ENCODE data around the gene GPR108.

GPR108 gene

DNA sequence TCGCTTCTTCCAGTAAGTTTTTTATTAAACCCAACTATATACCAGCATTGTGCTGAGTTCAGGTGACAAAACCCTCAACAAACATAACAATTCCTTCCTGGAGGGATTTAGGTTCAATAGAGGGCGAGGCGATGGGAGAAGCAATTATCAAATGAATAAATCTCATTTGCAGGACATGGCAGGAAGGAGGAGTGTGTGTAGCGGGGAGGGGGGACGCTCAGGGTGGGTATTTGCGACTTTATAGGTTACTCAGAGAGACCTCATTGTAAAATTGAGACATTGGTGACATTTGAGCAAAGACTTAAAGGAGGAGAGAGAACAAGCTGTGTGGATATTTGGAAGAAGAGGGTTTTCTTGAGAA is 20.8 kb downstream of the GPR108 start (continued):
- TF ChIP-seq, protein P1, sequence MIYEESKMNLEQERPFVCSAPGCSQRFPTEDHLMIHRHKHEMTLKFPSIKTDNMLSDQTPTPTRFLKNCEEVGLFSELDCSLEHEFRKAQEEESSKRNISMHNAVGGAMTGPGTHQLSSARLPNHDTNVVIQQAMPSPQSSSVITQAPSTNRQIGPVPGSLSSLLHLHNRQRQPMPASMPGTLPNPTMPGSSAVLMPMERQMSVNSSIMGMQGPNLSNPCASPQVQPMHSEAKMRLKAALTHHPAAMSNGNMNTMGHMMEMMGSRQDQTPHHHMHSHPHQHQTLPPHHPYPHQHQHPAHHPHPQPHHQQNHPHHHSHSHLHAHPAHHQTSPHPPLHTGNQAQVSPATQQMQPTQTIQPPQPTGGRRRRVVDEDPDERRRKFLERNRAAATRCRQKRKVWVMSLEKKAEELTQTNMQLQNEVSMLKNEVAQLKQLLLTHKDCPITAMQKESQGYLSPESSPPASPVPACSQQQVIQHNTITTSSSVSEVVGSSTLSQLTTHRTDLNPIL (CRISPR knock-in tag; IDR thresholded peaks at IDR 0.05; ENCODE audit: low read depth), result no peak
- TF ChIP-seq BACH2 (CRISPR knock-in tag; IDR thresholded peaks at IDR 0.05; ENCODE audit: borderline replicate concordance), result no peak

GRCh38 chr19:6714749-6715555 is 22.4 kb downstream of the GPR108 start:
- TF ChIP-seq, protein P1 (CRISPR knock-in tag; IDR thresholded peaks at IDR 0.05; ENCODE audit: low read depth), result no peak
- TF ChIP-seq ZC3H10 (CRISPR knock-in tag; IDR thresholded peaks at IDR 0.05), result no peak
- no peak for TF ChIP-seq ZNF8 (CRISPR knock-in tag; IDR thresholded peaks at IDR 0.05)
- ATAC-seq, result no peak

DNA sequence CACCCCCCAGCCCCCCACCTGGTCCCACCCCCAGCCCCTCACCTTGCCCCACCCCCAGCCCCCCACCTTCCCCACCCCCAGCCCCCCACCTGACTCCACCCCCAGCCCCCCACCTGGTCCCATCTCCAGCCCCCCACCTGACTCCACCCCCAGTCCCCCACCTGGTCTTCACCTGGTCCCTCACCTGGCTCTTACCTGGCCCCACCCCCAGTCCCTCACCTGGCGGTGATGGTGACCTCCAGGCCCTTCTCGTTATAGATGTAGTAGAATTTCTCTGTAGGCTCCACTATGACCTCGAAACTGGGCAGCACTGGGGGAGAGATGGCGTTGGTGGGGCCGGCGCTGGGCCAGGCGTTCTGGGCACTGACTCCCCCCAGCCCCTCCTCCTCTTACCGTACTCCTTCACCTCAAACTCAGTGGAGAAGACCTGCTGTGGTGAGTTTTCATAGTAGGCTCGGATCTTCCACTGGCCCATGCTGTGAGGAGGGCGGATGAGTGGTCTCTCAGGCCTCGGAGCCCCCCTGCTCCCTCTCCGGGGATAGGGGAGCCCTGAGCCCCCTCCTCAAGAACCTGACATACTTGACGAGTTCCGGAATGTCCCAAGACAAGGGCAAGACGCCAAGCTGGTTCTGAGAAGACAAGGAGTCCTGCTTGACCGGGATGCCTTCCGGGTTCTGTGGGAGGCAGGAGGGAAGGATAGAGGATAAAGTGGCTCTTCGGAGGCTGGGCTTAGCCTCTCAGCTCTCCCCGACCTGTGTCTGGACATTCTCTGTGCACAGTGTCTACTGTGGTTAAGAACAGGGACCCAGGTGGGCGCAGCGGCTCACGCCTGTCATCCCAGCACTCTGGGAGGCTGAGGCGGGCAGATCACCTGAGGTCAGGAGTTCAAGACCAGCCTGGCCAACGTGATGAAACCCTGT is 23.3 kb downstream of the GPR108 start:
- TF ChIP-seq PPARA (CRISPR knock-in tag; IDR thresholded peaks at IDR 0.05; ENCODE audit: borderline replicate concordance) (no peak), ZNF8 (CRISPR knock-in tag; IDR thresholded peaks at IDR 0.05) (no peak), OSR1 (CRISPR knock-in tag; IDR thresholded peaks at IDR 0.05) (no peak), ISL1 (CRISPR knock-in tag; IDR thresholded peaks at IDR 0.05) (no peak), TCF4 (CRISPR knock-in tag; IDR thresholded peaks at IDR 0.05; ENCODE audit: borderline replicate concordance) (no peak), SNAI2 (CRISPR knock-in tag; IDR thresholded peaks at IDR 0.05) (no peak), ZC3H10 (CRISPR knock-in tag; IDR thresholded peaks at IDR 0.05) (no peak), ESRRG (CRISPR knock-in tag; IDR thresholded peaks at IDR 0.05) (no peak), RARB (CRISPR knock-in tag; IDR thresholded peaks at IDR 0.05) (no peak), GLIS3 (CRISPR knock-in tag; IDR thresholded peaks at IDR 0.05) (no peak), POU6F1 (CRISPR knock-in tag; IDR thresholded peaks at IDR 0.05; ENCODE audit: borderline replicate concordance, low read depth) (no peak)
- TF ChIP-seq, protein P1 (CRISPR knock-in tag; IDR thresholded peaks at IDR 0.05; ENCODE audit: low read depth), result no peak
- TF ChIP-seq, protein P2, sequence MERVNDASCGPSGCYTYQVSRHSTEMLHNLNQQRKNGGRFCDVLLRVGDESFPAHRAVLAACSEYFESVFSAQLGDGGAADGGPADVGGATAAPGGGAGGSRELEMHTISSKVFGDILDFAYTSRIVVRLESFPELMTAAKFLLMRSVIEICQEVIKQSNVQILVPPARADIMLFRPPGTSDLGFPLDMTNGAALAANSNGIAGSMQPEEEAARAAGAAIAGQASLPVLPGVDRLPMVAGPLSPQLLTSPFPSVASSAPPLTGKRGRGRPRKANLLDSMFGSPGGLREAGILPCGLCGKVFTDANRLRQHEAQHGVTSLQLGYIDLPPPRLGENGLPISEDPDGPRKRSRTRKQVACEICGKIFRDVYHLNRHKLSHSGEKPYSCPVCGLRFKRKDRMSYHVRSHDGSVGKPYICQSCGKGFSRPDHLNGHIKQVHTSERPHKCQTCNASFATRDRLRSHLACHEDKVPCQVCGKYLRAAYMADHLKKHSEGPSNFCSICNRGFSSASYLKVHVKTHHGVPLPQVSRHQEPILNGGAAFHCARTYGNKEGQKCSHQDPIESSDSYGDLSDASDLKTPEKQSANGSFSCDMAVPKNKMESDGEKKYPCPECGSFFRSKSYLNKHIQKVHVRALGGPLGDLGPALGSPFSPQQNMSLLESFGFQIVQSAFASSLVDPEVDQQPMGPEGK (CRISPR knock-in tag; IDR thresholded peaks at IDR 0.05; ENCODE audit: borderline replicate concordance), result no peak
- no peak for ATAC-seq

- no peak for ATAC-seq
- TF ChIP-seq ARNTL (CRISPR knock-in tag; IDR thresholded peaks at IDR 0.05; ENCODE audit: borderline replicate concordance, low read depth), result no peak
- no peak for TF ChIP-seq CSRNP3 (CRISPR knock-in tag; IDR thresholded peaks at IDR 0.05)
- TF ChIP-seq ZNF8 (CRISPR knock-in tag; IDR thresholded peaks at IDR 0.05), result no peak
- no peak for TF ChIP-seq ZFP3 (CRISPR knock-in tag; IDR thresholded peaks at IDR 0.05)
- TF ChIP-seq CSDC2 (CRISPR knock-in tag; IDR thresholded peaks at IDR 0.05), result no peak
These were observed 24.4 kb downstream of the GPR108 start for GRCh38 chr19:6712692-6713670.

Measured in SK-N-SH treated with all-trans-retinoic acid at 6 μM for 48 hours (cell line).